Sigmoid colon (tissue), 4 donors: ENCODE data around the gene TNIK.

Experiments
- EP300 ChIP-seq, 4 donors: sonication (generic); formaldehyde crosslinking; IDR thresholded peaks; one replicate each; pipeline ENCODE4 v1.6.1; 2017; ENCODE audit warnings: antibody characterized with exemption in 4 of 4
- POLR2A ChIP-seq, 2 donors: fragments of 450-650 bp; IDR thresholded peaks; one replicate each; pipeline ENCODE4 v1.6.1; 2016; ENCODE audit warnings: antibody characterized with exemption in 2 of 2, mild to moderate bottlenecking in 2 of 2, moderate library complexity in 2 of 2
- POLR2AphosphoS5 ChIP-seq, 4 donors: sonication (generic); formaldehyde crosslinking; IDR thresholded peaks; one replicate each; pipeline ENCODE4 v1.6.1; 2017; ENCODE audit warnings: antibody characterized with exemption in 4 of 4
- TF ChIP-seq, protein P1 (sequence below), 4 experiments: fragments of 450-650 bp in 3 of 4; fragments of 200-600 bp in 1 of 4; IDR thresholded peaks; one replicate each; pipeline ENCODE4 v1.5.1; 2016 to 2019; ENCODE audit warnings: antibody characterized with exemption in 4 of 4, mild to moderate bottlenecking in 3 of 4, moderate library complexity in 2 of 4

DNA sequence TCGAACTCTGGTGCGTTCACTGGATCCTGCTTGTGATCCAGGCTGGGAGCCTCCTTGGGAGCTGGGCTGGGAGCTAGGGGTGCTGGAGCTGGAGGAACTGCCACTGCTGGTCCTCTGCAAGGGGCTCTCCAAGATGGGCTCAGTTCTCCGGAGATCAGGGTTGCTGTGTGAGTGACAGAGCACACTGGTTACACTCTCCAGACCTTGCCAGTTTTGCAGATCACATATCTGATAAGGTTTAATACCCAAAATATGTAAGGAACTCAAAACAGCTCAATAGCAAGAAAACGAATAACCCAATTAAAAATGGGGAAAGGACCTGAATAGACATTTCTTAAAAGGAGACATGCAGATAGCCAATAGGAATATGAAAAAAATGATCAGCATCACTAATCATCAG lies 349.5 kb downstream of the TNIK start:
- TF ChIP-seq POLR2A (IDR thresholded peaks at IDR 0.05) (no peak), POLR2AphosphoS5 (IDR thresholded peaks at IDR 0.05) (no peak), EP300 (IDR thresholded peaks at IDR 0.05) (no peak)
- TF ChIP-seq, protein P1, sequence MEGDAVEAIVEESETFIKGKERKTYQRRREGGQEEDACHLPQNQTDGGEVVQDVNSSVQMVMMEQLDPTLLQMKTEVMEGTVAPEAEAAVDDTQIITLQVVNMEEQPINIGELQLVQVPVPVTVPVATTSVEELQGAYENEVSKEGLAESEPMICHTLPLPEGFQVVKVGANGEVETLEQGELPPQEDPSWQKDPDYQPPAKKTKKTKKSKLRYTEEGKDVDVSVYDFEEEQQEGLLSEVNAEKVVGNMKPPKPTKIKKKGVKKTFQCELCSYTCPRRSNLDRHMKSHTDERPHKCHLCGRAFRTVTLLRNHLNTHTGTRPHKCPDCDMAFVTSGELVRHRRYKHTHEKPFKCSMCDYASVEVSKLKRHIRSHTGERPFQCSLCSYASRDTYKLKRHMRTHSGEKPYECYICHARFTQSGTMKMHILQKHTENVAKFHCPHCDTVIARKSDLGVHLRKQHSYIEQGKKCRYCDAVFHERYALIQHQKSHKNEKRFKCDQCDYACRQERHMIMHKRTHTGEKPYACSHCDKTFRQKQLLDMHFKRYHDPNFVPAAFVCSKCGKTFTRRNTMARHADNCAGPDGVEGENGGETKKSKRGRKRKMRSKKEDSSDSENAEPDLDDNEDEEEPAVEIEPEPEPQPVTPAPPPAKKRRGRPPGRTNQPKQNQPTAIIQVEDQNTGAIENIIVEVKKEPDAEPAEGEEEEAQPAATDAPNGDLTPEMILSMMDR (IDR thresholded peaks at IDR 0.05): no peak
